Neuronal stem cell (in vitro differentiated cells): Measurements from ENCODE around the gene KHDRBS1.

ENCODE experiments used
- DNase-seq: peaks from one replicate; pipeline ENCODE4 v3.0.0-alpha.2; 2013; ENCODE audit warnings: low spot score
- H2AFZ ChIP-seq: one replicate; pipeline ENCODE4 v1.6.1; 2013; ENCODE audit warnings: mild to moderate bottlenecking, low read length, inconsistent platforms
- H2AK5ac ChIP-seq: 2 replicates; pipeline ENCODE4 v1.6.1; 2013; ENCODE audit warnings: low read depth, mild to moderate bottlenecking, inconsistent platforms, low read length, moderate library complexity, mixed read lengths
- H2BK120ac ChIP-seq: 2 replicates; pipeline ENCODE4 v1.6.1; 2013; ENCODE audit warnings: low read depth, mild to moderate bottlenecking, inconsistent platforms, low read length, moderate library complexity, mixed read lengths
- H2BK12ac ChIP-seq: one replicate; pipeline ENCODE4 v1.6.1; 2013; ENCODE audit warnings: low read length, inconsistent platforms
- H2BK15ac ChIP-seq: 2 replicates; pipeline ENCODE4 v1.6.1; 2013; ENCODE audit warnings: mild to moderate bottlenecking, low read length, inconsistent platforms, mixed read lengths
- H2BK5ac ChIP-seq: one replicate; pipeline ENCODE4 v1.6.1; 2013; ENCODE audit warnings: inconsistent platforms, mild to moderate bottlenecking, low read length, moderate library complexity
- H3K14ac ChIP-seq: one replicate; pipeline ENCODE4 v1.6.1; 2013; ENCODE audit warnings: low read length, inconsistent platforms
- H3K18ac ChIP-seq: 2 replicates; pipeline ENCODE4 v1.6.1; 2013; ENCODE audit warnings: low read length, inconsistent platforms
- H3K23ac ChIP-seq: 2 replicates; pipeline ENCODE4 v1.6.1; 2013; ENCODE audit warnings: low read depth, mild to moderate bottlenecking, mixed read lengths, low read length, inconsistent platforms; ENCODE audit not compliant: poor library complexity
- H3K27ac ChIP-seq: replicated peaks from 3 replicates; pipeline ENCODE4 v1.5.1; 2013; ENCODE audit warnings: low read length, inconsistent platforms
- H3K27me3 ChIP-seq, 3 experiments: 2 replicates each; pipeline ENCODE4 v1.6.1; 2013; ENCODE audit warnings: low read length in 3 of 3, mild to moderate bottlenecking in 2 of 3, inconsistent platforms in 1 of 3, low read depth in 1 of 3, mixed read lengths in 1 of 3, moderate library complexity in 1 of 3; ENCODE audit not compliant: control insufficient read depth in 3 of 3, insufficient read depth in 3 of 3
- H3K36me3 ChIP-seq, 2 donors: replicated peaks in 1 of 2; 2 replicates each; pipeline ENCODE4 v1.6.1; 2013; ENCODE audit warnings: low read length in 2 of 2; ENCODE audit not compliant: control insufficient read depth in 2 of 2, insufficient read depth in 2 of 2
- H3K4ac ChIP-seq: 2 replicates; pipeline ENCODE4 v1.6.1; 2013; ENCODE audit warnings: inconsistent platforms, mild to moderate bottlenecking, low read length, moderate library complexity
- H3K4me1 ChIP-seq, 2 donors: 1 replicate in 1 of 2; 2 replicates in 1 of 2; pipeline ENCODE4 v1.6.1; 2013; ENCODE audit warnings: low read length in 2 of 2, low read depth in 1 of 2; ENCODE audit not compliant: control insufficient read depth in 2 of 2, insufficient read depth in 1 of 2
- H3K4me2 ChIP-seq: one replicate; pipeline ENCODE4 v1.6.1; 2013; ENCODE audit warnings: mild to moderate bottlenecking, low read length, inconsistent platforms; ENCODE audit not compliant: insufficient read depth, poor library complexity, severe bottlenecking
- H3K4me3 ChIP-seq, 2 donors: 2 replicates each; pipeline ENCODE4 v1.5.1; 2013; ENCODE audit warnings: low read length in 2 of 2, mild to moderate bottlenecking in 2 of 2, inconsistent platforms in 1 of 2, moderate library complexity in 1 of 2
- H3K79me1 ChIP-seq: one replicate; pipeline ENCODE4 v1.6.1; 2013; ENCODE audit warnings: low read depth, mild to moderate bottlenecking, inconsistent platforms, low read length, moderate library complexity
- H3K9ac ChIP-seq: one replicate; pipeline ENCODE4 v1.6.1; 2013; ENCODE audit warnings: mild to moderate bottlenecking, low read depth, low read length, inconsistent platforms; ENCODE audit not compliant: poor library complexity
- H3K9me3 ChIP-seq, 2 donors: replicated peaks in 1 of 2; 2 replicates each; pipeline versions ENCODE3 to v1.6.1; 2013; ENCODE audit warnings: low read length in 2 of 2, mild to moderate bottlenecking in 2 of 2, inconsistent platforms in 1 of 2, low read depth in 1 of 2, mixed read lengths in 1 of 2, moderate library complexity in 1 of 2; ENCODE audit not compliant: control insufficient read depth in 2 of 2, insufficient read depth in 1 of 2
- H4K8ac ChIP-seq: one replicate; pipeline ENCODE4 v1.6.1; 2013; ENCODE audit warnings: low read depth, mild to moderate bottlenecking, inconsistent platforms, low read length, moderate library complexity
- H4K91ac ChIP-seq: one replicate; pipeline ENCODE4 v1.6.1; 2013; ENCODE audit warnings: low read length, low read depth, mild to moderate bottlenecking, inconsistent platforms; ENCODE audit not compliant: poor library complexity
- WGBS, 2 donors: extraction: QIAGEN DNeasy Blood & Tissue Kit; methylation state at CpG; one replicate each; pipeline ENCODE4 v1.1.7; 2013; ENCODE audit warnings: missing lambda C conversion rate in 2 of 2, mixed read lengths in 1 of 2; ENCODE audit not compliant: insufficient read length in 2 of 2, insufficient replicate concordance in 1 of 2; ENCODE audit errors: extremely low coverage in 2 of 2; 5-methylcytosine and 5-hydroxymethylcytosine counted together

KHDRBS1 gene

DNA sequence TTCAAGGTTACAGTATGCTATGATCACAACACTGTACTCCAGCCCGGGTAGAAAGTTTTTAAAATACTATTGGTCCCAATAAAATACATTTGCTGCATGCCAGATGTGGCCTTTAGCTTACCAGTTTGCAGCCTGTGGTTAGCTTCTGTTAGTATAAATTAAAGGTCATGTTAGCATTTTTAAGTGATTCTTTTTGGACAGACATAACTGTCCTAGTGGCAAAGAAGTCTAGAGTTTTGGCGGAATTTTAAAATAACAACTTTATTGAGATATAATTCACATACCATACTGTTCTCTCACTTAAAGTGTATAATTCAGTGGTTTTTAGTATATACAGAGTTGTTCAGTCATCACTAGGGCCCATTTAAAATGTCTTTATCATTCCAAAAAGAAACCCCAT lies 34.8 kb downstream of the KHDRBS1 start:
- H2AFZ ChIP-seq: no peak overlapping the region
- no peak overlapping the region for H2BK120ac ChIP-seq
- H3K9ac ChIP-seq: no peak overlapping the region
- no peak overlapping the region for H3K14ac ChIP-seq
- no peak overlapping the region for H3K27ac ChIP-seq
- H4K91ac ChIP-seq: no peak overlapping the region
- no peaks in the 10 kb centered on the region for H3K9me3 ChIP-seq
- no peaks in the 10 kb centered on the region for H3K27me3 ChIP-seq
- no peak overlapping the region for H3K4me3 ChIP-seq
- no peak overlapping the region for H3K23ac ChIP-seq
- no peaks in the 10 kb centered on the region for H3K79me1 ChIP-seq
- no peak overlapping the region for H3K4me2 ChIP-seq
- H3K4ac ChIP-seq: no peak overlapping the region
- WGBS, 2 donors: no CpG with 5 or more reads among the region's 2 CpGs
- no peak overlapping the region for H2BK5ac ChIP-seq
- no peak overlapping the region for H4K8ac ChIP-seq
- H2AK5ac ChIP-seq: no peak overlapping the region
- H3K18ac ChIP-seq: no peak overlapping the region
- no peak for DNase-seq
- H3K4me1 ChIP-seq: no peaks in the 10 kb centered on the region
- no peak overlapping the region for H2BK12ac ChIP-seq
- H2BK15ac ChIP-seq: no peak overlapping the region
- peaks cover 32 to 38% of the 10 kb centered on the region in 2 donors for H3K36me3 ChIP-seq

DNA sequence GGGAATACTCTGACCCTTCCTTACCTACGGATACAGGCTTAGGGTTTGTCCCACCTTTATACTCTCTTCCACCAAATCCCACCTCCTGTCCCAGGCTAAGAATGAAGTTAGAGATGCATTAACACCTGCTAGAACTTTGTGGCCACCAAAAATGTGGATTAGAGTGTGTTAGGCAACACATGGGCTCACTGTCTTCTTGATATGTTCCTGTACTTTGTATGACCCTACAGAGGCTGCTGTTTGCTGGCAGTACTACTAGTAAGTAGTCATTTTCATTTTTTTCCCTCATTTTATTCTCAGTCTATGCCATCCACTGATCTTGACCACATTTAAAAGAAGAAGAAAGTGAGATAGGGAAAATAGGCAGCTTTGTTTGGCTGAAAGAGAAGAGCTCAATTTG lies 38.0 kb downstream of the KHDRBS1 start:
- H3K79me1 ChIP-seq: no peaks in the 10 kb centered on the region
- no peak overlapping the region for H3K18ac ChIP-seq
- no peak overlapping the region for H3K4ac ChIP-seq
- no peak for DNase-seq
- H3K4me1 ChIP-seq: no peaks in the 10 kb centered on the region
- no peak overlapping the region for H2BK120ac ChIP-seq
- H3K14ac ChIP-seq: no peak overlapping the region
- no peak overlapping the region for H2BK12ac ChIP-seq
- H4K91ac ChIP-seq: no peak overlapping the region
- no peak overlapping the region for H3K4me2 ChIP-seq
- no peak overlapping the region for H3K4me3 ChIP-seq
- H2AFZ ChIP-seq: no peak overlapping the region
- no peak overlapping the region for H2BK15ac ChIP-seq
- no peak overlapping the region for H3K9ac ChIP-seq
- H2BK5ac ChIP-seq: no peak overlapping the region
- H3K27me3 ChIP-seq: no peaks in the 10 kb centered on the region
- no peaks in the 10 kb centered on the region for H3K9me3 ChIP-seq
- no CpG with 5 or more reads among the region's 1 CpG for WGBS, 2 donors
- peaks cover 39 to 71% of the 10 kb centered on the region in 2 donors for H3K36me3 ChIP-seq
- no peak overlapping the region for H3K27ac ChIP-seq
- H4K8ac ChIP-seq: no peak overlapping the region
- no peak overlapping the region for H3K23ac ChIP-seq
- no peak overlapping the region for H2AK5ac ChIP-seq

DNA sequence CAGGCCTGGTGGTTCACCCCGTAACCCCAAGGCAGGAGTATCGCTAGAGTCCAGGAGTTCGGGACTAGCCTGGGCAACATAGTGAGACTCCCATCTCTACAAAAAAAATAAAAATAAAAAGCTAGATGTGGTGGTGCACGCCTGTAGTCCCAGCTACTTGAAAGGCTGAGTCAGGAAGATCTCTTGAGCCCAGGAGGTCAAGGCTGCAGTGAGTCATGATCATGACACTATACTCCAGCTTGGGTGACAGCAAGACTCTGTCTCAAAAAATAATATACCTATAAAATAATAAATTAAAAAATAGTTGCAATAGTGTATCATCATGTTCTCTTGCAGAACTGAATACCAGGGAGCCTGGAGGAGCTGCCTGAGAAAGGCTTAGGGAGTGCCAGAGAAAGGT lies 39.2 kb downstream of the KHDRBS1 start:
- no peak overlapping the region for H3K4me2 ChIP-seq
- no peak overlapping the region for H3K4me3 ChIP-seq
- peaks cover 38 to 79% of the 10 kb centered on the region in 2 donors for H3K36me3 ChIP-seq
- H4K8ac ChIP-seq: no peak overlapping the region
- no peak overlapping the region for H2BK12ac ChIP-seq
- no peak overlapping the region for H2BK15ac ChIP-seq
- no peak for DNase-seq
- no peak overlapping the region for H3K9ac ChIP-seq
- H3K18ac ChIP-seq: no peak overlapping the region
- H4K91ac ChIP-seq: no peak overlapping the region
- WGBS, 2 donors: no CpG with 5 or more reads among the region's 4 CpGs
- no peaks in the 10 kb centered on the region for H3K27me3 ChIP-seq
- H3K79me1 ChIP-seq: no peaks in the 10 kb centered on the region
- no peak overlapping the region for H2BK120ac ChIP-seq
- no peaks in the 10 kb centered on the region for H3K4me1 ChIP-seq
- no peak overlapping the region for H2AFZ ChIP-seq
- no peaks in the 10 kb centered on the region for H3K9me3 ChIP-seq
- H2AK5ac ChIP-seq: no peak overlapping the region
- no peak overlapping the region for H3K27ac ChIP-seq
- H3K23ac ChIP-seq: no peak overlapping the region
- H2BK5ac ChIP-seq: no peak overlapping the region
- H3K14ac ChIP-seq: no peak overlapping the region
- H3K4ac ChIP-seq: no peak overlapping the region

- Histone ChIP-seq H2AK5ac (no peak overlapping the region), H3K36me3 (peaks cover 47 to 96% of the 10 kb centered on the region in 2 donors)
- no peak for DNase-seq
Observed at GRCh38 chr1:32055416-32055815, 41.7 kb downstream of the KHDRBS1 start.

More at GRCh38 chr1:32055416-32055815, 41.7 kb downstream of the KHDRBS1 start:
- Histone ChIP-seq H3K79me1 (no peaks in the 10 kb centered on the region), H4K91ac (no peak overlapping the region), H3K4ac (no peak overlapping the region), H3K4me1 (no peaks in the 10 kb centered on the region), H3K9ac (no peak overlapping the region), H3K14ac (no peak overlapping the region), H2BK15ac (no peak overlapping the region), H3K18ac (no peak overlapping the region), H3K27me3 (no peaks in the 10 kb centered on the region), H2AFZ (no peak overlapping the region), H2BK5ac (no peak overlapping the region), H3K23ac (no peak overlapping the region), H3K4me2 (no peak overlapping the region), H2BK12ac (no peak overlapping the region), H3K9me3 (no peaks in the 10 kb centered on the region), H3K4me3 (no peak overlapping the region), H4K8ac (no peak overlapping the region), H2BK120ac (no peak overlapping the region), H3K27ac (no peak overlapping the region)
- no CpG with 5 or more reads among the region's 5 CpGs for WGBS, 2 donors
